ENCODE measurements around the gene FIGNL2. TPM values are rescaled to one million over a fixed set of nuclear protein-coding genes. Genes with fewer than 3 reads are reported as not detected.
A peak's percentile ranks its signal among the peaks of the same experiment; 100 is the strongest.

FIGNL2 gene
- total RNA-seq, 1 experiment from 2014 or later, result 0.21 TPM

- CTCF ChIA-PET, result no interaction called here
- Histone ChIP-seq H3K27ac (ENCODE audit: low read depth, low read length, poor library complexity, severe bottlenecking) (no peak overlapping the region), H3K9me3 (ENCODE audit: low read depth, low read length, poor library complexity, severe bottlenecking) (no peaks in the 10 kb centered on the region), H3K4me1 (ENCODE audit: insufficient read depth, low read length, poor library complexity, severe bottlenecking) (peaks cover 6% of the 10 kb centered on the region), H3K27me3 (replicated peaks; ENCODE audit: insufficient read depth, low read depth, low read length, poor library complexity) (peaks cover 15% of the 10 kb centered on the region), H3K36me3 (ENCODE audit: insufficient read depth, low read length, poor library complexity, severe bottlenecking) (no peaks in the 10 kb centered on the region), H3K4me3 (ENCODE audit: low read depth, low read length, poor library complexity, severe bottlenecking) (no peak overlapping the region)
- intact Hi-C loops (cut with micrococcal nuclease; ENCODE audit: unreplicated experiment), result no loop called here
- DNase-seq (ENCODE audit: low spot score), result no peak
- no TSS peak for BruUV-seq (replicated peaks)
- POLR2A ChIA-PET (ENCODE audit: low non-redundant PET), result interaction anchor here (1.0 kb wide), 1 partner anchor 103 kb away, joined by 8 read pairs; no protein-coding TSS in a partner anchor
- TF ChIP-seq, protein P1, sequence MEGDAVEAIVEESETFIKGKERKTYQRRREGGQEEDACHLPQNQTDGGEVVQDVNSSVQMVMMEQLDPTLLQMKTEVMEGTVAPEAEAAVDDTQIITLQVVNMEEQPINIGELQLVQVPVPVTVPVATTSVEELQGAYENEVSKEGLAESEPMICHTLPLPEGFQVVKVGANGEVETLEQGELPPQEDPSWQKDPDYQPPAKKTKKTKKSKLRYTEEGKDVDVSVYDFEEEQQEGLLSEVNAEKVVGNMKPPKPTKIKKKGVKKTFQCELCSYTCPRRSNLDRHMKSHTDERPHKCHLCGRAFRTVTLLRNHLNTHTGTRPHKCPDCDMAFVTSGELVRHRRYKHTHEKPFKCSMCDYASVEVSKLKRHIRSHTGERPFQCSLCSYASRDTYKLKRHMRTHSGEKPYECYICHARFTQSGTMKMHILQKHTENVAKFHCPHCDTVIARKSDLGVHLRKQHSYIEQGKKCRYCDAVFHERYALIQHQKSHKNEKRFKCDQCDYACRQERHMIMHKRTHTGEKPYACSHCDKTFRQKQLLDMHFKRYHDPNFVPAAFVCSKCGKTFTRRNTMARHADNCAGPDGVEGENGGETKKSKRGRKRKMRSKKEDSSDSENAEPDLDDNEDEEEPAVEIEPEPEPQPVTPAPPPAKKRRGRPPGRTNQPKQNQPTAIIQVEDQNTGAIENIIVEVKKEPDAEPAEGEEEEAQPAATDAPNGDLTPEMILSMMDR (conservative IDR thresholded peaks at IDR 0.05; ENCODE audit: low read depth, low read length), result no peak
- TF ChIP-seq EZH2 (IDR thresholded peaks at IDR 0.05; ENCODE audit: borderline replicate concordance, low read depth, low read length, poor library complexity, severe bottlenecking), result no peak
Measured at GRCh38 chr12:51848841-51849735, 570 bp upstream of the FIGNL2 start.

DNA sequence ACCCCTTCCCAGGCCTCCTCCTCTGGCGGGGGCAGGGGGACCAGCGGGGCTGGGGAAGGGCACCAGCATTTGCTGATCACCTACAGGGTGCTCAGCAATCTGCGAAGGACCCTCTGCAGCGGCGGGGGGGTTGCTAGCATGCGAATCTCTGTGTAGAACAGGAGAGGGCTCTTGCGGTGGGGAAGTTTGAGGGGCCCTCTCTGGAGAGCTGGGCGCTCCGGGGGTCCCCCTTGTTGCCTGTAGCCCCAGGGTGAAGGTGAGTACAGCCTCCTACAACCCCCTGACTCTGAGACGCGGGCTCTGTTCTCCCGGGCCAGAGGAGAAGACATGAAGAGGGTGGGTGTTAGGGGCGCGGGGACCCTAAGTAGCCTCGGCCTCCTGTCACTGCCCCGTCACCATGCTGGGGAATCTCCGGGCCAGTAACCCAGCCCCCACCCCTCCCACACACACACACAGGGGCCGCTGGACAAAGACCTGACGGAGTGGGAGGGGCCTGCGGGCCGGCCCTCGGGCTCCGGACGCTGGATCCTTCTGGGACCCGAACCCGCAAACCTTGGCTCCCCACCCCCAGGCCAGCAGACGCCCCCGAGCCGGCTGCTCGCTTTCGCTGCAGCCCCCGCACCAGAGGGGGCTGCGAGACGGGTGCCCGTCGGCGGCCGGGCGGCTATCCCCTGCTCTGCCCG is 734 bp downstream of the FIGNL2 start:
- intact Hi-C loops (cut with micrococcal nuclease; ENCODE audit: unreplicated experiment), result no loop called here
- ChIA-PET CTCF (no interaction called here), POLR2A (ENCODE audit: low non-redundant PET) (no interaction called here)
- Histone ChIP-seq H3K9me3 (ENCODE audit: low read depth, low read length, poor library complexity, severe bottlenecking) (no peaks in the 10 kb centered on the region), H3K36me3 (ENCODE audit: insufficient read depth, low read length, poor library complexity, severe bottlenecking) (no peaks in the 10 kb centered on the region), H3K4me1 (ENCODE audit: insufficient read depth, low read length, poor library complexity, severe bottlenecking) (peaks cover 6% of the 10 kb centered on the region), H3K27me3 (replicated peaks; ENCODE audit: insufficient read depth, low read depth, low read length, poor library complexity) (peaks cover 15% of the 10 kb centered on the region), H3K27ac (ENCODE audit: low read depth, low read length, poor library complexity, severe bottlenecking) (no peak overlapping the region), H3K4me3 (ENCODE audit: low read depth, low read length, poor library complexity, severe bottlenecking) (peak overlapping the region; percentile 52)
- no peak for DNase-seq (ENCODE audit: low spot score)
- BruUV-seq (replicated peaks), result no TSS peak
- TF ChIP-seq, protein P1 (conservative IDR thresholded peaks at IDR 0.05; ENCODE audit: low read depth, low read length), result no peak
- TF ChIP-seq EZH2 (IDR thresholded peaks at IDR 0.05; ENCODE audit: borderline replicate concordance, low read depth, low read length, poor library complexity, severe bottlenecking), result peak; percentile 6

DNA sequence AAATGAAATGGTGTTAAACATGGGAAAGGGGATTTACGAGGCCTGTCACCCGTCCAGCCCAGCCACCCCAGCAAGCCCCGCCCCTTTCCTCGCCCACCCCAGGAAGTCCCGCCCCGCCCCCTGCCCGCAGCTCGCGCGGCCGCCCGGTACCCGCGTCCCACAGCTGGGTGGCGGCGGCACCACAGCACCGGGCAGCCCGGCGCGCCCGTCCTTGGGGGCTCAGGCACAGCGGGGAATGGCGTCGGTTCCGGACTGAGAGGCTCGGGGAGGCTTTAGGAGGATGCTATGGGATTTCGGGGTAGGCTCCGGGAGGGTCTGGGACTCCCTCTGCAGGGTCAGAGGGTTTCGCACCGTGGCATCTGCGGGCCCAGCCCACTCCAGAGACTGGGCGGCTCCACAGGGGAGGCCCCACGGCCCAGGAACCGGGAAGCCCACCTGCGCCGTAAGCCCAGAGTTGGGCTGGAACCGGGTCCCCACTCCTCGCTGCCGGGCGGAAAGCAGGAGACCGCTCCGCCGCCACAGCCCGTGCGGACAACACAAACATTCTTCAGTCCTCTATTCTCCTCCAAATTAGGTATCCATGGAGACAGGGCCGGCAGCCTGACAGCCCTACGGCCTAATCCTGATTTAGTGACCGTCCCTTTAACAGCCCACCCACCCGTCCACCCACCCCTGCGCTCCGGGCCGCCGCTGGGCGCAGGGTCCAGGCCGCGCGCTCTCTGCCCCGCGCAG is 1.4 kb downstream of the FIGNL2 start:
- peaks cover 17% of the 10 kb centered on the region for H3K27me3 ChIP-seq (replicated peaks; ENCODE audit: insufficient read depth, low read depth, low read length, poor library complexity)
- peak overlapping the region; percentile 52 for H3K4me3 ChIP-seq (ENCODE audit: low read depth, low read length, poor library complexity, severe bottlenecking)
- no peak overlapping the region for H3K27ac ChIP-seq (ENCODE audit: low read depth, low read length, poor library complexity, severe bottlenecking)
- ChIA-PET POLR2A (ENCODE audit: low non-redundant PET) (no interaction called here), CTCF (interaction anchor here (0.6 kb wide), 1 partner anchor 274 kb away, joined by 5 read pairs; no protein-coding TSS in a partner anchor)
- peaks cover 6% of the 10 kb centered on the region for H3K4me1 ChIP-seq (ENCODE audit: insufficient read depth, low read length, poor library complexity, severe bottlenecking)
- BruUV-seq (replicated peaks), result no TSS peak
- H3K9me3 ChIP-seq (ENCODE audit: low read depth, low read length, poor library complexity, severe bottlenecking), result no peaks in the 10 kb centered on the region
- intact Hi-C loops (cut with micrococcal nuclease; ENCODE audit: unreplicated experiment), result no loop called here
- peak; percentile 44 for DNase-seq (ENCODE audit: low spot score)
- TF ChIP-seq, protein P1 (conservative IDR thresholded peaks at IDR 0.05; ENCODE audit: low read depth, low read length), result no peak
- TF ChIP-seq EZH2 (IDR thresholded peaks at IDR 0.05; ENCODE audit: borderline replicate concordance, low read depth, low read length, poor library complexity, severe bottlenecking), result no peak
- H3K36me3 ChIP-seq (ENCODE audit: insufficient read depth, low read length, poor library complexity, severe bottlenecking), result no peaks in the 10 kb centered on the region

Measured in A673 (cell line).